SK-N-SH (cell line): ENCODE measurements around the gene SLC24A3. TPM values are rescaled to one million over a fixed set of nuclear protein-coding genes. Genes with fewer than 3 reads are reported as not detected.

Experiments
- CTCF ChIA-PET: fragments of 300-600, 350-600 bp; formaldehyde crosslinking; extraction: SDS; loops from one replicate; lab custom pipeline; 2021; lab: Yijun Ruan, JAX
- POLR2A ChIA-PET: fragments of 350-600 bp; sonication (Branson Sonifier 250); formaldehyde crosslinking; extraction: SDS; loops from one replicate; lab custom pipeline; 2020; ENCODE audit warnings: antibody characterized with exemption, inconsistent platforms; lab: Yijun Ruan, JAX
- DNase-seq: peaks from one replicate; pipeline ENCODE4 v3.0.0; 2012
- H2AFZ ChIP-seq: fragments of 200-600 bp; sonication (generic); 2 replicates; pipeline ENCODE4 v1.8.1; 2016; ENCODE audit warnings: antibody characterized with exemption, mild to moderate bottlenecking, low read depth
- H3F3A ChIP-seq: fragments of 200-600 bp; sonication (generic); replicated peaks from 2 replicates; pipeline ENCODE3; 2016; ENCODE audit warnings: antibody characterized with exemption, mild to moderate bottlenecking; ENCODE audit not compliant: insufficient read depth
- H3K27ac ChIP-seq, 2 experiments: fragments of 200-500 bp in 1 of 2; fragments of 200-600 bp in 1 of 2; sonication (Bioruptor generic) in 1 of 2; sonication (generic), shearing (Covaris generic) in 1 of 2; 2 replicates each; pipeline versions ENCODE4 v1.5.1 to v1.6.1; 2014 to 2016; ENCODE audit warnings: low read depth in 2 of 2, inconsistent platforms in 1 of 2, low read length in 1 of 2, mild to moderate bottlenecking in 1 of 2, mixed read lengths in 1 of 2
- H3K27me3 ChIP-seq: fragments of 200-600 bp; sonication (generic), shearing (Covaris generic); 2 replicates; pipeline ENCODE4 v1.6.1; 2016; ENCODE audit warnings: mixed run types; ENCODE audit not compliant: insufficient read depth
- H3K36me3 ChIP-seq, 2 experiments: fragments of 200-500 bp in 1 of 2; fragments of 200-600 bp in 1 of 2; sonication (Bioruptor generic) in 1 of 2; sonication (generic) in 1 of 2; replicated peaks in 1 of 2; 2 replicates each; pipeline versions ENCODE3 to v1.5.1; 2014 to 2016; ENCODE audit warnings: low read length in 1 of 2, mild to moderate bottlenecking in 1 of 2; ENCODE audit not compliant: insufficient read depth in 2 of 2, control insufficient read depth in 1 of 2
- H3K4me1 ChIP-seq, 2 experiments: fragments of 200-500 bp in 1 of 2; fragments of 200-600 bp in 1 of 2; sonication (Bioruptor generic) in 1 of 2; sonication (generic), shearing (Covaris generic) in 1 of 2; 2 replicates each; pipeline versions ENCODE4 v1.5.1 to v1.6.1; 2014 to 2016; ENCODE audit warnings: low read depth in 1 of 2, low read length in 1 of 2, mixed run types in 1 of 2; ENCODE audit not compliant: insufficient read depth in 2 of 2, control insufficient read depth in 1 of 2
- H3K4me2 ChIP-seq: fragments of 200-600 bp; sonication (generic), shearing (Covaris generic); 2 replicates; pipeline ENCODE4 v1.6.1; 2017; ENCODE audit warnings: mixed run types
- H3K4me3 ChIP-seq, 2 experiments: fragments of 200-500 bp in 1 of 2; fragments of 200-600 bp in 1 of 2; sonication (Bioruptor generic) in 1 of 2; sonication (generic), shearing (Covaris generic) in 1 of 2; 2 replicates each; pipeline versions ENCODE4 v1.5.1 to v1.8.1; 2014 to 2016; ENCODE audit warnings: low read depth in 2 of 2, inconsistent platforms in 1 of 2, low read length in 1 of 2, mild to moderate bottlenecking in 1 of 2, mixed read lengths in 1 of 2, moderate library complexity in 1 of 2
- H3K79me2 ChIP-seq: fragments of 200-600 bp; sonication (generic); 2 replicates; pipeline ENCODE4 v1.8.1; 2017; ENCODE audit warnings: mild to moderate bottlenecking; ENCODE audit not compliant: insufficient read depth
- H3K9ac ChIP-seq: fragments of 200-600 bp; sonication (generic); 2 replicates; pipeline ENCODE4 v1.6.1; 2017; ENCODE audit warnings: mixed run types
- H3K9me2 ChIP-seq: fragments of 200-600 bp; sonication (generic); 2 replicates; pipeline ENCODE4 v1.6.1; 2017; ENCODE audit warnings: mixed run types
- H3K9me3 ChIP-seq: fragments of 200-600 bp; sonication (generic); 2 replicates; pipeline ENCODE4 v1.6.1; 2017; ENCODE audit warnings: mixed run types, mild to moderate bottlenecking, moderate library complexity
- H4K20me1 ChIP-seq: fragments of 200-600 bp; sonication (generic); 2 replicates; pipeline ENCODE4 v1.6.1; 2017; ENCODE audit warnings: mild to moderate bottlenecking, mixed run types; ENCODE audit not compliant: insufficient read depth
- CTCF ChIP-seq: fragments of 200-600 bp; sonication (generic); IDR thresholded peaks from 2 replicates; pipeline ENCODE4 v1.6.1; 2017; ENCODE audit warnings: antibody characterized with exemption, mild to moderate bottlenecking, moderate library complexity
- FOXM1 ChIP-seq: IDR thresholded peaks from 2 replicates; pipeline ENCODE4 v1.4.0; 2012; ENCODE audit warnings: low read depth, mild to moderate bottlenecking
- GATA2 ChIP-seq: sonication (generic); formaldehyde crosslinking; IDR thresholded peaks from 2 replicates; pipeline ENCODE4 v1.5.0; 2020; ENCODE audit warnings: mild to moderate bottlenecking, missing genetic modification reagents
- MAX ChIP-seq: IDR thresholded peaks from 2 replicates; pipeline ENCODE4 v1.4.0; 2012; ENCODE audit warnings: low read depth
- MEF2A ChIP-seq: IDR thresholded peaks from 2 replicates; pipeline ENCODE4 v1.4.0; 2012; ENCODE audit warnings: low read depth, borderline replicate concordance
- MXI1 ChIP-seq: IDR thresholded peaks from 2 replicates; pipeline ENCODE4 v1.6.1; 2012; ENCODE audit warnings: mild to moderate bottlenecking, low read depth, low read length, improper control_type of control experiment
- RAD21 ChIP-seq: IDR thresholded peaks from 2 replicates; pipeline ENCODE4 v1.6.1; 2012; ENCODE audit warnings: mild to moderate bottlenecking, low read length
- RCOR1 ChIP-seq: fragments of 150-350 bp; IDR thresholded peaks from 2 replicates; pipeline ENCODE4 v1.6.1; 2017; ENCODE audit warnings: antibody characterized with exemption, low read length
- REST ChIP-seq: IDR thresholded peaks from 2 replicates; pipeline ENCODE4 v1.6.1; 2012; ENCODE audit warnings: mild to moderate bottlenecking, low read depth, low read length, moderate library complexity
- RFX5 ChIP-seq: IDR thresholded peaks from 2 replicates; pipeline ENCODE4 v1.6.1; 2012; ENCODE audit warnings: mild to moderate bottlenecking, improper control_type of control experiment, low read length
- RXRA ChIP-seq: IDR thresholded peaks from 2 replicates; pipeline ENCODE4 v1.4.0; 2012; ENCODE audit warnings: low read depth, mild to moderate bottlenecking, borderline replicate concordance
- SIN3A ChIP-seq: IDR thresholded peaks from 2 replicates; pipeline ENCODE4 v1.6.1; 2012; ENCODE audit warnings: low read depth, mild to moderate bottlenecking, low read length, moderate library complexity, borderline replicate concordance
- TAF1 ChIP-seq: IDR thresholded peaks from 2 replicates; pipeline ENCODE4 v1.6.1; 2012; ENCODE audit warnings: low read depth, mild to moderate bottlenecking, low read length, moderate library complexity, borderline replicate concordance
- TCF12 ChIP-seq: IDR thresholded peaks from 2 replicates; pipeline ENCODE4 v1.4.0; 2012
- TEAD4 ChIP-seq: IDR thresholded peaks from 2 replicates; pipeline ENCODE4 v1.4.0; 2012; ENCODE audit warnings: mild to moderate bottlenecking, borderline replicate concordance; ENCODE audit not compliant: insufficient read depth
- YY1 ChIP-seq: IDR thresholded peaks from 2 replicates; pipeline ENCODE4 v1.4.0; 2012; ENCODE audit warnings: low read depth, mild to moderate bottlenecking
- WGBS: methylation state at CpG from one replicate; pipeline ENCODE4 v1.1.6; 2017; ENCODE audit warnings: low lambda C conversion rate; 5-methylcytosine and 5-hydroxymethylcytosine counted together
- polyA plus RNA-seq, 3 experiments: library from polyadenylated mRNA; depleted of rRNA; stranded (reverse); fragments of >200 nt; gene quantifications; 2 replicates each; pipeline ENCODE4 v1.2.3, GENCODE V29; 2012

Gene SLC24A3
- polyA plus RNA-seq, 1 of the 3 experiments (the other 2 are of a cell fraction): not detected

GRCh38 chr20:19322061-19322985 lies 109.9 kb downstream of the SLC24A3 start:
- Histone ChIP-seq H3K27me3 (no peaks in the 10 kb centered on the region), H3K27ac (no peak overlapping the region), H3K4me2 (no peak overlapping the region), H3K4me1 (peaks cover 0 to 7% of the 10 kb centered on the region in 2 experiments; a peak in 1 of 4 replicates), H4K20me1 (no peaks in the 10 kb centered on the region), H3K79me2 (no peaks in the 10 kb centered on the region), H3K9me3 (no peaks in the 10 kb centered on the region), H2AFZ (no peak overlapping the region), H3K9me2 (no peaks in the 10 kb centered on the region), H3F3A (no peaks in the 10 kb centered on the region), H3K9ac (no peak overlapping the region), H3K4me3 (no peak overlapping the region), H3K36me3 (no peaks in the 10 kb centered on the region)
- no peak for TF ChIP-seq GATA2 (CRISPR knock-in tag)
- no peak for TF ChIP-seq RXRA
- TF ChIP-seq RFX5: no peak
- no peak for TF ChIP-seq CTCF
- TF ChIP-seq YY1: no peak
- ChIA-PET POLR2A (no interaction called here), CTCF (no interaction called here)
- DNase-seq: no peak
- WGBS: 44% methylated on average over 9 of the region's 12 CpGs

DNA sequence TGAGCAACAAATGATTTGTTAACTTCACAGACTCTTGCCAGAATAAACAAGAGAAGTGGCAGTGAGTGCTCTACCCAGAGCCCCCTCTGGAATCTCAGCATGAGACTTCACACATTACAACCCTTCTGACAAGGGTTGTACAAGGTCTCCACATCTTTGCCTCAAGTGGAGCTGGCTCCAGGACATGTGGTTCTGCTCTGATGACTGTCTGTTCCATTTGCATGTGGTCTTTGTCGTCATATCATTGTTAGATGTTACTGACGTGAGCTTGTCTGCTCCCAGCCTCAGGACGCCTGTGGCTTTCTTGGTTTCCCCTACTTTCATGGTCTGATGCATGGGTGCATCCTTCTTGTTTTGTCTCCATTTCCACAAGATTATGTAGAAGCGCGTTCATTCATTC lies 115.0 kb downstream of the SLC24A3 start:
- H3K4me3 ChIP-seq: no peak overlapping the region
- H3K79me2 ChIP-seq: no peaks in the 10 kb centered on the region
- no peak overlapping the region for H3K27ac ChIP-seq
- no peaks in the 10 kb centered on the region for H3K27me3 ChIP-seq
- no peak overlapping the region for H3K4me2 ChIP-seq
- H3K4me1 ChIP-seq: peaks cover 0 to 7% of the 10 kb centered on the region in 2 experiments; a peak in 1 of 4 replicates
- ChIA-PET POLR2A (no interaction called here), CTCF (no interaction called here)
- no peaks in the 10 kb centered on the region for H3F3A ChIP-seq
- 29% methylated on average over 5 of the region's 5 CpGs for WGBS
- H2AFZ ChIP-seq: no peak overlapping the region
- TF ChIP-seq TAF1: no peak
- TF ChIP-seq TCF12: no peak
- TF ChIP-seq RAD21: no peak
- TF ChIP-seq MAX: no peak
- TF ChIP-seq TEAD4: no peak
- TF ChIP-seq MEF2A: no peak
- no peak for TF ChIP-seq MXI1
- no peak for TF ChIP-seq RCOR1
- no peak for TF ChIP-seq SIN3A
- no peak for TF ChIP-seq FOXM1
- TF ChIP-seq REST: no peak
- no peak for TF ChIP-seq RXRA
- no peaks in the 10 kb centered on the region for H3K36me3 ChIP-seq
- no peak overlapping the region for H3K9ac ChIP-seq
- no peaks in the 10 kb centered on the region for H3K9me3 ChIP-seq
- H4K20me1 ChIP-seq: no peaks in the 10 kb centered on the region
- H3K9me2 ChIP-seq: no peaks in the 10 kb centered on the region
- no peak for DNase-seq
